Panc1 (cell line): ENCODE measurements around the gene LDB3. TPM values are rescaled to one million over a fixed set of nuclear protein-coding genes. Genes with fewer than 3 reads are reported as not detected.

Experiments
- ATAC-seq: fragments of 200-7000 bp; cut with Tn5 transposase; 2 replicates; pipeline ENCODE4 v1.9.1; 2020; ENCODE audit warnings: mild to moderate bottlenecking, moderate library complexity
- BruUV-seq: library from RNA; stranded (reverse); fragments of 400-500 nt; replicated peaks from 2 replicates; lab custom pipeline; 2021; lab: Mats Ljungman, UMichigan
- CTCF ChIA-PET: fragments of 300-600 bp; sonication (Branson Sonifier 250); formaldehyde crosslinking; loops from one replicate; lab custom pipeline; 2022; ENCODE audit warnings: antibody characterized with exemption; lab: Charles Lee
- POLR2A ChIA-PET: fragments of 300-600 bp; sonication (Branson Sonifier 250); formaldehyde crosslinking; loops from one replicate; lab custom pipeline; 2022; ENCODE audit warnings: antibody characterized with exemption; lab: Charles Lee
- DNase-seq: peaks from one replicate; pipeline ENCODE4 v3.0.0-alpha.2; 2010; ENCODE audit warnings: low read depth, low spot score
- H3K27ac ChIP-seq: 2 replicates; pipeline ENCODE4 v1.5.1; 2011; ENCODE audit warnings: mild to moderate bottlenecking, low read length, inconsistent platforms
- H3K27me3 ChIP-seq: fragments of 200-500 bp; sonication (Bioruptor generic); 2 replicates; pipeline ENCODE4 v1.6.0; 2014; ENCODE audit warnings: low read length, inconsistent platforms; ENCODE audit not compliant: control insufficient read depth, insufficient read depth
- H3K36me3 ChIP-seq: fragments of 200-500 bp; sonication (Bioruptor generic); 2 replicates; pipeline ENCODE4 v1.5.1; 2014; ENCODE audit warnings: inconsistent platforms, mild to moderate bottlenecking, low read length, moderate library complexity; ENCODE audit not compliant: control insufficient read depth, insufficient read depth
- H3K4me1 ChIP-seq: 2 replicates; pipeline ENCODE4 v1.5.1; 2011; ENCODE audit warnings: inconsistent platforms, mild to moderate bottlenecking, low read length, moderate library complexity; ENCODE audit not compliant: control insufficient read depth, insufficient read depth
- H3K4me3 ChIP-seq, 2 experiments: 2 replicates each; pipeline ENCODE4 v1.5.1; 2011 to 2012; ENCODE audit warnings: low read depth in 2 of 2, low read length in 2 of 2, mild to moderate bottlenecking in 2 of 2, inconsistent platforms in 1 of 2, moderate library complexity in 1 of 2
- H3K9me3 ChIP-seq: fragments of 200-500 bp; sonication (Bioruptor generic); 2 replicates; pipeline ENCODE4 v1.5.1; 2014; ENCODE audit warnings: low read depth, mild to moderate bottlenecking, inconsistent platforms, low read length, moderate library complexity; ENCODE audit not compliant: control insufficient read depth, insufficient read depth
- POLR2AphosphoS5 ChIP-seq: IDR thresholded peaks from 2 replicates; pipeline ENCODE4 v1.6.1; 2012; ENCODE audit warnings: mild to moderate bottlenecking, low read depth, low read length, moderate library complexity
- SIN3A ChIP-seq: IDR thresholded peaks from 2 replicates; pipeline ENCODE4 v1.6.1; 2012; ENCODE audit warnings: low read depth, mild to moderate bottlenecking, low read length, moderate library complexity, borderline replicate concordance; ENCODE audit not compliant: insufficient read depth
- TCF7L2 ChIP-seq: IDR thresholded peaks from 2 replicates; pipeline ENCODE4 v1.6.1; 2011; ENCODE audit warnings: mild to moderate bottlenecking, low read depth, low read length, inconsistent platforms
- in situ Hi-C: cut with HindIII; loops from 2 replicates; pipeline ENCODE4 v1.10.0; 2016; ENCODE audit warnings: low sequenced_read_pairs, low pct_unique_long_range_greater_than_20kb
- intact Hi-C: fragments of 100-400 bp; cut with micrococcal nuclease; formaldehyde crosslinking; loops from one replicate; pipeline ENCODE4 v1.10.0; 2022; ENCODE audit not compliant: unreplicated experiment
- total RNA-seq: library from RNA; stranded (reverse); gene quantifications from one replicate; pipeline ENCODE4 v1.2.1, GENCODE V29; 2021; ENCODE audit not compliant: unreplicated experiment
- TF ChIP-seq, protein P1 (sequence below): fragments of 450-650 bp; IDR thresholded peaks from 2 replicates; pipeline ENCODE4 v1.5.1; 2017; ENCODE audit warnings: mild to moderate bottlenecking
- TF ChIP-seq, protein P2 (sequence below), 2 experiments: IDR thresholded peaks; 2 replicates each; pipeline ENCODE4 v1.6.1; 2011 to 2012; ENCODE audit warnings: low read depth in 2 of 2, control low read depth in 1 of 2, low read length in 1 of 2, mild to moderate bottlenecking in 1 of 2, moderate library complexity in 1 of 2; ENCODE audit not compliant: insufficient read depth in 1 of 2

LDB3 gene
- total RNA-seq, 1 experiment from 2014 or later: 0.15 TPM

DNA sequence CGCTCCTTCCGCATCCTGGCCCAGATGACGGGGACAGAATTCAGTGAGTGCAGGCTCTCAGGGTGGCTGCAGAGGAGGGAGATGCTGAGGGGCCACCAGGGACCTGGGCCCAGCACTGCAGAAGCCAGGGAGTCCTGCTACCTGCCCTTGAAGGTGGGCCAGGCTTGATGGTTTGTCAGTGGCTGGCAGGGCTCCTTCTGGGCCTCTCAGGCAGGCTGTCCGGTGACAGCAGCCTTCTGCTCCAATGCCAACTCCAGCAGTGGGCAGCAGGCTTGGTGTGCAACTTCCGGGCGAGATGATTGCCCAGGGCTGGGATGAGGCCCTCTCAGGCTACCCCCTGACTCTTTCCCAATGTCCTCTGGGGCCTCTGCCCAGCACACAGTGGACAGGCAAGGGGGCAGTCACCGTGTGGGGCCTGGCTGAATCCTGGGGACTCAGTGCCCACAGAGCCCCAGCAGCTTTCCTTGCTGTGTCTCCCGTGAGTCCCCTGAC, 23.8 kb downstream of the LDB3 start:
- ATAC-seq: 0 out of 2 replicates have a peak, but pooled peaks have one; percentile 10
- Histone ChIP-seq H3K4me3 (no peak overlapping the region), H3K36me3 (no peaks in the 10 kb centered on the region), H3K27me3 (no peaks in the 10 kb centered on the region), H3K4me1 (peaks cover 14% of the 10 kb centered on the region), H3K27ac (no peak overlapping the region), H3K9me3 (no peaks in the 10 kb centered on the region)
- DNase-seq: no peak
- TF ChIP-seq POLR2AphosphoS5 (no peak), SIN3A (no peak), TCF7L2 (no peak)
- TF ChIP-seq, protein P1, sequence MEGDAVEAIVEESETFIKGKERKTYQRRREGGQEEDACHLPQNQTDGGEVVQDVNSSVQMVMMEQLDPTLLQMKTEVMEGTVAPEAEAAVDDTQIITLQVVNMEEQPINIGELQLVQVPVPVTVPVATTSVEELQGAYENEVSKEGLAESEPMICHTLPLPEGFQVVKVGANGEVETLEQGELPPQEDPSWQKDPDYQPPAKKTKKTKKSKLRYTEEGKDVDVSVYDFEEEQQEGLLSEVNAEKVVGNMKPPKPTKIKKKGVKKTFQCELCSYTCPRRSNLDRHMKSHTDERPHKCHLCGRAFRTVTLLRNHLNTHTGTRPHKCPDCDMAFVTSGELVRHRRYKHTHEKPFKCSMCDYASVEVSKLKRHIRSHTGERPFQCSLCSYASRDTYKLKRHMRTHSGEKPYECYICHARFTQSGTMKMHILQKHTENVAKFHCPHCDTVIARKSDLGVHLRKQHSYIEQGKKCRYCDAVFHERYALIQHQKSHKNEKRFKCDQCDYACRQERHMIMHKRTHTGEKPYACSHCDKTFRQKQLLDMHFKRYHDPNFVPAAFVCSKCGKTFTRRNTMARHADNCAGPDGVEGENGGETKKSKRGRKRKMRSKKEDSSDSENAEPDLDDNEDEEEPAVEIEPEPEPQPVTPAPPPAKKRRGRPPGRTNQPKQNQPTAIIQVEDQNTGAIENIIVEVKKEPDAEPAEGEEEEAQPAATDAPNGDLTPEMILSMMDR: no peak
- TF ChIP-seq, protein P2, sequence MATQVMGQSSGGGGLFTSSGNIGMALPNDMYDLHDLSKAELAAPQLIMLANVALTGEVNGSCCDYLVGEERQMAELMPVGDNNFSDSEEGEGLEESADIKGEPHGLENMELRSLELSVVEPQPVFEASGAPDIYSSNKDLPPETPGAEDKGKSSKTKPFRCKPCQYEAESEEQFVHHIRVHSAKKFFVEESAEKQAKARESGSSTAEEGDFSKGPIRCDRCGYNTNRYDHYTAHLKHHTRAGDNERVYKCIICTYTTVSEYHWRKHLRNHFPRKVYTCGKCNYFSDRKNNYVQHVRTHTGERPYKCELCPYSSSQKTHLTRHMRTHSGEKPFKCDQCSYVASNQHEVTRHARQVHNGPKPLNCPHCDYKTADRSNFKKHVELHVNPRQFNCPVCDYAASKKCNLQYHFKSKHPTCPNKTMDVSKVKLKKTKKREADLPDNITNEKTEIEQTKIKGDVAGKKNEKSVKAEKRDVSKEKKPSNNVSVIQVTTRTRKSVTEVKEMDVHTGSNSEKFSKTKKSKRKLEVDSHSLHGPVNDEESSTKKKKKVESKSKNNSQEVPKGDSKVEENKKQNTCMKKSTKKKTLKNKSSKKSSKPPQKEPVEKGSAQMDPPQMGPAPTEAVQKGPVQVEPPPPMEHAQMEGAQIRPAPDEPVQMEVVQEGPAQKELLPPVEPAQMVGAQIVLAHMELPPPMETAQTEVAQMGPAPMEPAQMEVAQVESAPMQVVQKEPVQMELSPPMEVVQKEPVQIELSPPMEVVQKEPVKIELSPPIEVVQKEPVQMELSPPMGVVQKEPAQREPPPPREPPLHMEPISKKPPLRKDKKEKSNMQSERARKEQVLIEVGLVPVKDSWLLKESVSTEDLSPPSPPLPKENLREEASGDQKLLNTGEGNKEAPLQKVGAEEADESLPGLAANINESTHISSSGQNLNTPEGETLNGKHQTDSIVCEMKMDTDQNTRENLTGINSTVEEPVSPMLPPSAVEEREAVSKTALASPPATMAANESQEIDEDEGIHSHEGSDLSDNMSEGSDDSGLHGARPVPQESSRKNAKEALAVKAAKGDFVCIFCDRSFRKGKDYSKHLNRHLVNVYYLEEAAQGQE (IDR thresholded peaks at IDR 0.05; ENCODE audit: insufficient read depth in 1 of 2, low read depth in 2 of 2, low read length in 1 of 2): no peak
- in situ Hi-C loops (no loop called here), intact Hi-C loops (no loop called here)
- CTCF ChIA-PET: interaction anchor here (0.9 kb wide), 1 partner anchor 8 kb away, joined by 3 read pairs; no protein-coding TSS in a partner anchor
- no TSS peak for BruUV-seq
- POLR2A ChIA-PET: no interaction called here

DNA sequence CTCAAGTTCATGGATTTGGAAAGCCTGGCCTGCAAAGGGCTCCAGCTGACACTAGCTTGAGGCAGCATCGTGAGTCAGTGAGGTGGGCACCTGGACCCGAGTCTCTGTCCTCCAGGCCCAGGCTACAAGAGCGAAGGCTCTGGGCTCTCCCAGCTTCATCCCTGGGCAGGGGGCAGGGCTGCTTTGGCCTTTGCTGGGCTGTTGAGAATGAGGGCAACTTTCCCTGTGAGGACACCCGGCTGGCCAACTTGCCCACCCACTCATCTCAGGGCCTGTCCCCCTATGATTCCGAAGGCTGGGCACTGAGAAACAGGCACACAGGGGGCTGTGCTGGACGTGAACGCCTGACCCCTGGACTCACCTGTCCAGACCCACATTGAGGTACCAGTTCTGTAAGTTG, 24.4 kb downstream of the LDB3 start:
- ChIA-PET POLR2A (no interaction called here), CTCF (interaction anchor here (0.9 kb wide), 1 partner anchor 8 kb away, joined by 3 read pairs; no protein-coding TSS in a partner anchor)
- H3K9me3 ChIP-seq: no peaks in the 10 kb centered on the region
- no peak for TF ChIP-seq SIN3A
- TF ChIP-seq, protein P2 (IDR thresholded peaks at IDR 0.05; ENCODE audit: insufficient read depth in 1 of 2, low read depth in 2 of 2, low read length in 1 of 2): no peak
- no peak for TF ChIP-seq POLR2AphosphoS5
- TF ChIP-seq TCF7L2: no peak
- TF ChIP-seq, protein P1: no peak
- intact Hi-C loops: no loop called here
- ATAC-seq: no peak
- no TSS peak for BruUV-seq
- no peaks in the 10 kb centered on the region for H3K27me3 ChIP-seq
- no peaks in the 10 kb centered on the region for H3K36me3 ChIP-seq
- no peak overlapping the region for H3K27ac ChIP-seq
- H3K4me3 ChIP-seq: no peak overlapping the region
- peaks cover 14% of the 10 kb centered on the region for H3K4me1 ChIP-seq
- no peak for DNase-seq
- in situ Hi-C loops: no loop called here
